ENCODE measurements around the gene TRIM17.

- TF ChIP-seq CTCF (IDR thresholded peaks at IDR 0.05; ENCODE audit: low read length), result no peak
- no peak for TF ChIP-seq EZH2 (optimal IDR thresholded peaks at IDR 0.05; ENCODE audit: low read depth, low read length)
- TF ChIP-seq EZH2phosphoT487 (IDR thresholded peaks at IDR 0.05; ENCODE audit: low read length), result no peak
Measured at GRCh38 chr1:228428412-228428811, 11.8 kb upstream of the TRIM17 start.
